HCT116 (cell line): ENCODE measurements around the gene VAT1. TPM values are rescaled to one million over a fixed set of nuclear protein-coding genes. Genes with fewer than 3 reads are reported as not detected.

Experiments
- ATAC-seq: fragments of 200-7000 bp; cut with Tn5 transposase; 2 replicates; pipeline ENCODE4 v1.9.1; 2020; ENCODE audit warnings: mild to moderate bottlenecking, moderate library complexity
- BruUV-seq: library from RNA; stranded (reverse); fragments of 400-500 nt; replicated peaks from 2 replicates; lab custom pipeline; 2021; lab: Mats Ljungman, UMichigan
- CTCF ChIA-PET: fragments of 300-600 bp; sonication (Branson Sonifier 250); formaldehyde crosslinking; loops from one replicate; lab custom pipeline; 2021; ENCODE audit warnings: antibody characterized with exemption; lab: Charles Lee
- POLR2A ChIA-PET: fragments of 300-600, 350-600 bp; sonication (Branson Sonifier 250); formaldehyde crosslinking; loops from one replicate; lab custom pipeline; 2021; ENCODE audit warnings: antibody characterized with exemption; lab: Charles Lee
- RAD21 ChIA-PET, 2 experiments: fragments of 300-600 bp; sonication (Branson Sonifier 250); formaldehyde crosslinking; loops; one replicate each; lab custom pipeline; 2023; ENCODE audit warnings: low total read pairs in 2 of 2; ENCODE audit not compliant: uncharacterized antibody in 2 of 2, unreplicated experiment in 2 of 2, low non-redundant PET in 1 of 2; lab: Charles Lee
- DNase-seq: peaks from one replicate; pipeline ENCODE4 v3.0.0-alpha.2; 2010; ENCODE audit warnings: low read depth, low spot score
- H2AFZ ChIP-seq: fragments of 200-600 bp; shearing (Covaris generic), sonication (generic); 2 replicates; pipeline ENCODE4 v1.6.1; 2017; ENCODE audit warnings: low read depth, mixed run types, mixed read lengths, antibody characterized with exemption, low read length; ENCODE audit not compliant: poor library complexity, severe bottlenecking
- H3K27ac ChIP-seq: 2 replicates; pipeline ENCODE4 v1.5.1; 2012; ENCODE audit warnings: low read depth, low read length
- H3K27me3 ChIP-seq: fragments of 200-600 bp; sonication (generic); 2 replicates; pipeline ENCODE4 v1.6.1; 2016; ENCODE audit warnings: mixed run types, low read length, mixed read lengths; ENCODE audit not compliant: insufficient read depth
- H3K36me3 ChIP-seq, 2 experiments: fragments of 200-500 bp in 1 of 2; fragments of 200-600 bp in 1 of 2; sonication (Bioruptor generic) in 1 of 2; sonication (generic) in 1 of 2; 2 replicates each; pipeline versions ENCODE4 v1.5.1 to v1.6.1; 2014 to 2016; ENCODE audit warnings: low read length in 2 of 2, inconsistent platforms in 1 of 2, mixed read lengths in 1 of 2, mixed run types in 1 of 2; ENCODE audit not compliant: insufficient read depth in 2 of 2, control insufficient read depth in 1 of 2
- H3K4me1 ChIP-seq, 2 experiments: fragments of 200-600 bp in 1 of 2; sonication (generic) in 1 of 2; 2 replicates each; pipeline versions ENCODE4 v1.5.1 to v1.6.1; 2012 to 2017; ENCODE audit warnings: low read length in 2 of 2, inconsistent platforms in 1 of 2, mild to moderate bottlenecking in 1 of 2, mixed read lengths in 1 of 2, mixed run types in 1 of 2, moderate library complexity in 1 of 2; ENCODE audit not compliant: insufficient read depth in 2 of 2, control insufficient read depth in 1 of 2
- H3K4me2 ChIP-seq: fragments of 200-600 bp; sonication (generic); 2 replicates; pipeline ENCODE4 v1.6.1; 2017; ENCODE audit warnings: mixed run types, low read length, mixed read lengths
- H3K4me3 ChIP-seq, 2 experiments: fragments of 200-600 bp in 1 of 2; sonication (generic) in 1 of 2; replicated peaks in 1 of 2; 2 replicates each; pipeline ENCODE4 v1.5.1; 2011 to 2016; ENCODE audit warnings: low read length in 2 of 2, control low read depth in 1 of 2, low read depth in 1 of 2, mild to moderate bottlenecking in 1 of 2, mixed read lengths in 1 of 2, mixed run types in 1 of 2
- H3K79me2 ChIP-seq: fragments of 200-600 bp; sonication (generic); 2 replicates; pipeline ENCODE4 v1.6.1; 2017; ENCODE audit warnings: mild to moderate bottlenecking, mixed run types, low read length, moderate library complexity, mixed read lengths; ENCODE audit not compliant: insufficient read depth
- H3K9ac ChIP-seq: fragments of 200-600 bp; sonication (generic); 2 replicates; pipeline ENCODE4 v1.6.1; 2016; ENCODE audit warnings: low read length, mixed read lengths
- H3K9me2 ChIP-seq: fragments of 200-600 bp; sonication (generic), shearing (Covaris generic); 2 replicates; pipeline ENCODE4 v1.6.1; 2017; ENCODE audit warnings: mixed run types, mild to moderate bottlenecking, moderate library complexity; ENCODE audit not compliant: insufficient read depth
- H3K9me3 ChIP-seq, 2 experiments: fragments of 200-500 bp in 1 of 2; fragments of 200-600 bp in 1 of 2; sonication (Bioruptor generic) in 1 of 2; sonication (generic) in 1 of 2; 2 replicates each; pipeline ENCODE4 v1.6.1; 2014 to 2017; ENCODE audit warnings: low read length in 2 of 2, mixed read lengths in 2 of 2, inconsistent platforms in 1 of 2, low read depth in 1 of 2, mild to moderate bottlenecking in 1 of 2, mixed run types in 1 of 2, moderate library complexity in 1 of 2; ENCODE audit not compliant: control insufficient read depth in 1 of 2, insufficient read depth in 1 of 2
- H4K20me1 ChIP-seq: fragments of 200-600 bp; sonication (generic), shearing (Covaris generic); 2 replicates; pipeline ENCODE4 v1.6.1; 2017; ENCODE audit warnings: mixed run types, mild to moderate bottlenecking, moderate library complexity; ENCODE audit not compliant: insufficient read depth
- POLR2A ChIP-seq: IDR thresholded peaks from 2 replicates; pipeline ENCODE4 v1.7.0; 2011; ENCODE audit warnings: borderline replicate concordance; ENCODE audit not compliant: insufficient read depth, insufficient read length; ENCODE audit errors: extremely low read depth
- SP1 ChIP-seq: IDR thresholded peaks from 2 replicates; pipeline ENCODE4 v1.6.1; 2012; ENCODE audit warnings: low read depth
- YY1 ChIP-seq: IDR thresholded peaks from 2 replicates; pipeline ENCODE4 v1.6.1; 2011; ENCODE audit warnings: low read length, low read depth, moderate library complexity, mild to moderate bottlenecking; ENCODE audit not compliant: insufficient replicate concordance; ENCODE audit errors: extremely low read depth
- ZFX ChIP-seq: fragments of 450-650 bp; IDR thresholded peaks from 2 replicates; pipeline ENCODE4 v1.6.1; 2017
- ZNF274 ChIP-seq: fragments of 200-500 bp; sonication (Bioruptor generic); IDR thresholded peaks from 2 replicates; pipeline ENCODE4 v1.6.1; 2014; ENCODE audit warnings: mild to moderate bottlenecking, low read depth, low read length, inconsistent platforms
- intact Hi-C: fragments of 100-400 bp; cut with micrococcal nuclease; formaldehyde crosslinking; loops from 2 replicates; pipeline ENCODE4 v1.10.0; 2022
- total RNA-seq: library from RNA; stranded (reverse); gene quantifications from one replicate; pipeline ENCODE4 v1.2.1, GENCODE V29; 2021; ENCODE audit not compliant: unreplicated experiment

Gene VAT1
- total RNA-seq, 1 experiment from 2014 or later, result 197 TPM

- intact Hi-C loops, result no loop called here
- Histone ChIP-seq H3K36me3 (peaks cover 2 to 5% of the 10 kb centered on the region in 2 experiments; a peak in 3 of 4 replicates), H3K4me2 (no peak overlapping the region), H3K4me1 (no peaks in the 10 kb centered on the region), H3K9ac (no peak overlapping the region), H3K79me2 (no peaks in the 10 kb centered on the region), H3K27me3 (no peaks in the 10 kb centered on the region), H4K20me1 (no peaks in the 10 kb centered on the region), H3K9me3 (no peaks in the 10 kb centered on the region), H3K4me3 (no peak overlapping the region), H3K9me2 (no peaks in the 10 kb centered on the region), H3K27ac (no peak overlapping the region), H2AFZ (no peak overlapping the region)
- CTCF ChIA-PET, result no interaction called here
- BruUV-seq, result no TSS peak
- DNase-seq (no peak), ATAC-seq (no peak)
- POLR2A ChIA-PET, result no interaction called here
- RAD21 ChIA-PET, result no interaction called here
- TF ChIP-seq ZFX (no peak), ZNF274 (no peak)
Observed at GRCh38 chr17:43044024-43044423, 21.8 kb upstream of the VAT1 start.

- no TSS peak for BruUV-seq
- ChIA-PET POLR2A (no interaction called here), CTCF (no interaction called here), RAD21 (no interaction called here)
- Histone ChIP-seq H3K9me3 (no peaks in the 10 kb centered on the region), H4K20me1 (no peaks in the 10 kb centered on the region), H3K4me3 (no peak overlapping the region), H3K27ac (no peak overlapping the region), H3K27me3 (no peaks in the 10 kb centered on the region), H3K36me3 (peaks cover 2 to 5% of the 10 kb centered on the region in 2 experiments; a peak in 3 of 4 replicates), H3K9ac (no peak overlapping the region), H2AFZ (no peak overlapping the region), H3K4me1 (no peaks in the 10 kb centered on the region), H3K4me2 (no peak overlapping the region), H3K9me2 (no peaks in the 10 kb centered on the region), H3K79me2 (no peaks in the 10 kb centered on the region)
- ATAC-seq (no peak), DNase-seq (no peak)
- TF ChIP-seq SP1 (no peak), ZNF274 (no peak), POLR2A (no peak), YY1 (no peak)
- intact Hi-C loops, result no loop called here
Observed at GRCh38 chr17:43043307-43043706, 21.1 kb upstream of the VAT1 start.
